ENCODE data around the gene KAT7.

The KAT7 gene

DNA sequence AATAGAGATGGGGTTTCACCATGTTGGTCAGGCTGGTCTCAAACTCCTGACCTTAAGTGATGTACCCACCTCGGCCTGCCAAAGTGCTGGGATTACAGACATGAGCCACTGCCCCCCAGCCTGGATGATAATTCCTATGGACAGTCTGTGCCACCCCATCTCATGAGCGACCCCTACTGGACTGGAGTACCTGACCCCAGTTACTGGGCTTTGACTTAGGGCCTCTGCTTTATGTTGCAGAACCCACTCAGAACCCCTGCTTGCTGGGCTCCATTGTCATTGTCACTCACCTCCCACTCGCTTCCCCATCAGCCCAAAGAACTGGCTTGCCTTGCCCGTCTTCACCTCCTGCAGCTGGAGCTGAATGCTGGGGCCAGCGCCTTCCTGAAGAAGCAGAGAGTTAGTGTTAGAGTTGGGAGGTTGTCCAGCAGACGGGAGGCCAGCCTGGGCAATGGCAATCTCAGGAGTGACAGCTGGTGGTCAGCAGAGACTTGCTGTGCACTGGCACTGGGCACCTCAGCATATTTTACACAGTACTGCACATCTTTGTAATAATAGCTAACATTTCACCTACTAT, 55.4 kb downstream of the KAT7 start:
- no peak for DNase-seq

GRCh38 chr17:49845321-49845720, 56.8 kb downstream of the KAT7 start:
- no peak for DNase-seq

DNA sequence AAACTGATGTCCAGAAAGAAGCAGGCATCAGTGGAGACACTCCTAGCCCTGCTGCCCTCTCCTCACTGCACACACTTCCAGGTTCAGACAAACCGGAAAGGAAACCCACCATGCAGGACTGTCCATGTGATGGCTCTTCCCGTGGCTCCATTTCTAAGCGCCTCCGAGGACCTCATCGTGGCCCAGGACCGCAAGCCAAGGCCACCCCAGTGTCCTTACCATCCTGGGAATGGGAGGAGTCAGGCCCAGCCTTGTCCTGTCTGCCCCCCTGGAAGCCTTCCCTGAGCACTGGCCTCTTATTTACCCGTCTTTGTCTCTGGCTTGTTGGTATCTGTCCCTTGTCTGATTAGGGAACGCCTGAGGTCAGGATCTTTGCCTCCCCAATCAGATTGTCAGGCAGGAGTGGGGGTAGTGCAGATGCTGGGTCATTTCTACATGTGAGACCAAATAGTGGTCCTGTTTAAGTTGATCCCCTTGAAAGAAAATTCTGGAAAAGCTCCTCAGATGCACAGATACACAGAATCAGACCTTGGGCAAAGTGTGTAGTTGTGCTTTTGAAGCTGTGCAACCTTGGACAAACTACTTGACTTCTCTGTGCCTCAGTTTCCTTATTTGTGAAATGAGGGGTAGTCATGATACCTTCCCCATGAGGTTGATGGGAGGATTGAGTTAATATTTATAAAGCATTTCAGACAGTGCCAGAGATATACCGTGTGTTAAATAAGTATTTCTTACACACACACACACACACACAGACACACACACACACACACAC, 58.6 kb downstream of the KAT7 start:
- no peak for DNase-seq

- no peak for DNase-seq
Measured at GRCh38 chr17:49848019-49848473, 59.6 kb downstream of the KAT7 start, which contains the start of gene TAC4. TSS of gene TAC4 (minus strand) at chr17:49848069. CDS start at chr17:49848017, 52 bp downstream.

- no peak for DNase-seq
Measured at GRCh38 chr17:49848739-49849138, 60.3 kb downstream of the KAT7 start.

GRCh38 chr17:49850218-49850610, 61.7 kb downstream of the KAT7 start:
- DNase-seq: no peak

- DNase-seq: no peak
Measured at GRCh38 chr17:49850772-49851386, 62.4 kb downstream of the KAT7 start.

DNA sequence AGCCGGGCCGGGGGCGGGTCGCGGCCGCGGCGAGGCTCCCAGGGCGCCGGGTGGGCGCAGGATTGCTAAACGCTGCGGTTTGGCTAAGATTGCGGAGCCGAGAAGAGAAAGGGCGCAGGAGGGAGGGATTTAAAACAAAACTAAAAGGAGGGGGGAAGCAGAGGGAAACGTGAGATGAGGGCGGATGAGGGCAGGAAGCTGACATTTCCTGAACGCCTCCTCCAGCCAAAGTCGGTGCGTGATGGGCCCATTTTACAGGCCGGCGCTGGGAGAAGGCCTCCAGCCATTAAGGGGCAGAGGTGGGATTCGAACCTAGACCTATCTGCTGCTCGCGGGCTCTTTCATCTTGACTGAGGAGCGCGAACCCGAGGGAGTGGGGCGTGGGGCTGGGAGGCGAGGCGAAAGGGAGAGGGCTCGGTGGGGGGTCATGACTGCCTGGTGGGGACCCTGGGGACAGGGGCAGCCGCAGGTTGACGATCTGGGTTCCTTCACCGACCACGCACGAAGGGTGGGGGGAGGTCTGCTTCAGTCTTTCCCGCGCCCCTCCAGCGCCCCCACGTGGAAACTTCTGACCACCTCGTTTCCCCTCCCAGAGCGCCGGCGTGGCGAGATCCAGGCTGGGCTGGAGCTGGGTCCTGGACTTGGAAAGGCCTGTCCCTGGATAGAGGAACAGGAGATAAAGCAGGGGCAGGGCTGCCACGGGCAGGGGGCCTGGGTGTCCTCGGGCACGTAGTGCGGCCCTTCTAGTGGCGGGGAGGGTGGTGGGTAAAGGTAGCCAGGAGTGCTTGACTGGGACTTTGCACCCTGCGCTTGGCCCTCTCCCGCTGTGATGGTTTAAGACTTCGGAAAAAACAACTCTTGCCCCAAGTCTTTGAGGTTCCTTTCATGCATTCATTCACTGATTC, 63.2 kb downstream of the KAT7 start:
- DNase-seq: peak; percentile 61

GRCh38 chr17:49853470-49854015, 65.1 kb downstream of the KAT7 start:
- no peak for DNase-seq

DNA sequence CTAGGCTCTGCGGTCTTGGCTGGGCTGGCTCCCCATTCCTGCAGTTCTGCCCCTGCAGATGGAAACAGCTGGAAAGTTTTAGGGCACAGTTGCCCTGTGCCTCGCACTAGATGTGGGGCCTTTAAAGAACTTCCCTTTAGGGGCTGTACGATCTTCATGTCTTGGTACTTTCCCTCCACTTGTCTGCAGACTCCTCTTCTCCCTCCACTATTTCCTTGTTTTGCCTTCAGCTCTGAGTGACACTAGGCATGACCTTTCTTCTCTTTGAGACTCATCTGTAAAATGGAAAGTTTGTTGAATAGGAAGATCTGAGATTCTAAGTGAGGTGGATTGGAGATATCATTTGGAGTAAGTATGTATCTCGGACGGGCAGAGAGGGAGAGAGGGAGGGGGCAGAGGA, 65.6 kb downstream of the KAT7 start:
- no peak for DNase-seq

- no peak for DNase-seq
Measured at GRCh38 chr17:49858796-49859195, 70.3 kb downstream of the KAT7 start.

GRCh38 chr17:49859991-49860953, 71.8 kb downstream of the KAT7 start:
- no peak for DNase-seq

DNA sequence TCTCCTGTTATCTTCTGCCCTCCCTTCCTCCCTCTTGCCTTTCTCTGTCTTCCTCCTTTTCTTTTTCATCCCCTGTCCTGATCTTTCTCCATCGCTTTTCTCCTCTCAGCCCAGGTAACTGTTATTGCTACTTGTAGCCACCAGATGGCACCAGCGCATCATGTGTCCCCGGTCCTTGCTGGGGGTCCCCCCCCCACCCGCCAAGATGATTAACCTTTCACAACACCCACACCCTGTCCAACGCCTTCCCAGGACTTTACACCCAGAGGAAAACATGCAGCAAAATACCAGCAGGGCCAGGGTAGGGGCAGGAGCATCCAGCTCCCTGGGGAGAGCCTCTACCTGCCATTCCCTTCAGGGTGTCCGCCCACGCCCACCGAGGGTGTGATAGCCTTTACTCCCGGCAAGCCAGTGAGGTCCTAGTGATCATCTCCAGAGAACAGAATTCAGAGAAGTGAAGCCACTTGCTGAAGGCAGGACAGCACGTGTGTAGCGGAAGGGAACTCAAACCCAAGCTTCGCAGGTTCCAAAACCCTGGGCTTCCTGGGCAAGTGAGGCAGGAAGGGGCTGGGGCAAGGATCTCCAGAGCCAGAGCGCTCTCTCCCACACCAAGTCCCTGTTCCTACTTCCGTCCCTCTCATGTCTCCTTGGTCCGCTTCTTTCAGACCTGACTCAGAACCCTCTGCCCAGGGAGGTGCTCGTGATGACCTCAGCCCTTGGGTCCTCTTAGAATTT, 72.8 kb downstream of the KAT7 start:
- peak; percentile 22 for DNase-seq

- DNase-seq: no peak
Measured at GRCh38 chr17:49862781-49863331, 74.4 kb downstream of the KAT7 start.

DNA sequence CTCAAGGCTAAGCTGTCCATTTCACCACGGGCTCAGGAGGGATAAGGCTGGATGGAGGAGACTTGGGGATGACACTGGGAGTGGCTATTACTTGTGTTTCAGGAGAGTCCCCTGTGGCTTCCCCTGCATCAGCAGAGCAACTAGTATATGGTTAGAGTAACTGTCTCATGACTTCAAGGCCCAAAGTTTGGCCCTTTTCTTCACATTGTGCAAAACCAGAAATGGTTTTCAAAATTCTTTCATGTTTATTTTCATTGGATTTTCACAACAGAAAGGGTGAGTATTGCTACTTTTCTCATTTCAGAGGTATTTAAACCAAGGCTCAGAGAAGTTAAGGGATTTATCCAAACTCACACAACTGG, 77.5 kb downstream of the KAT7 start:
- no peak for DNase-seq

DNA sequence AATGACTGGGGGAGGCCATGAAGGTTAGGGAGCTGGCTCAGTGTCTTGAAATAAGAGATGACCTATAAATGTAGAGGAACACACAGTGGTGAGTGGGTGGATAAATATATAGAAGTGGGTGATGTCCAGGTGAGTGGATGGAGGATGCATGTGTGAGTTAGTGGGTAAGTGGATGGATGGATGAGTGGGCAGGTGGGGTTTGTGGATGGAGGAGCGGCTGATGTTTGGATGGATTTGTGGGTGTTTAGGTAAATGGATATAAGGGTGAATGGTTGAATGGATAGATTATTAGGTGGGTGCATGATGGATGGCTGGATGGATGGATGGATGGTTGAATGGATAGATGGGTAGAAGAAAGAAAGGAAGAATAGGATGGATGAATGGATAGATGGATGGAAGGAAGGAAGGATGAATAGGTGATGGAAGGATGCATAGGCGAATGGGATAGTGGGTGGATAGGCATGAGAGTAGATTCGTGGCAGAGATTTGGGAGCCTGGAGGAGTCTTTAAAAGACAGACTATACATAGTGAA, 78.5 kb downstream of the KAT7 start:
- no peak for DNase-seq

GRCh38 chr17:49869038-49869374, 80.5 kb downstream of the KAT7 start:
- no peak for DNase-seq

GRCh38 chr17:49870298-49870697, 81.8 kb downstream of the KAT7 start:
- DNase-seq: no peak

GRCh38 chr17:49871211-49871610, 82.7 kb downstream of the KAT7 start:
- DNase-seq: no peak

GRCh38 chr17:49872754-49873377, 84.4 kb downstream of the KAT7 start:
- DNase-seq: no peak

Measured in NCI-H1105 (cell line).